Erythroblast (primary cell): ENCODE data around the gene GBF1.

Source experiments
- GATA1 ChIP-seq: IDR thresholded peaks from 2 replicates; pipeline ENCODE4 v1.6.1; 2011; ENCODE audit warnings: low read depth, mild to moderate bottlenecking, control low read depth, low read length, moderate library complexity
- POLR2A ChIP-seq: IDR thresholded peaks from 2 replicates; pipeline ENCODE4 v1.6.1; 2011; ENCODE audit warnings: mild to moderate bottlenecking, low read length

GRCh38 chr10:102341038-102341688, 95.8 kb downstream of the GBF1 start:
- no peak for TF ChIP-seq POLR2A
- TF ChIP-seq GATA1: no peak
